ENCODE data around the gene FZD7.
A peak's percentile ranks its signal among the peaks of the same experiment; 100 is the strongest.

FZD7 gene

GRCh38 chr2:202033317-202034248 is at the start of gene FZD7:
Gene FZD7, plus strand, starts transcription at chr2:202033855. Its CDS starts 793 bp downstream, at chr2:202034648.
- peak; percentile 79 for DNase-seq

- DNase-seq: no peak
Measured at GRCh38 chr2:201984333-201984732, 49.3 kb upstream of the FZD7 start.

DNA sequence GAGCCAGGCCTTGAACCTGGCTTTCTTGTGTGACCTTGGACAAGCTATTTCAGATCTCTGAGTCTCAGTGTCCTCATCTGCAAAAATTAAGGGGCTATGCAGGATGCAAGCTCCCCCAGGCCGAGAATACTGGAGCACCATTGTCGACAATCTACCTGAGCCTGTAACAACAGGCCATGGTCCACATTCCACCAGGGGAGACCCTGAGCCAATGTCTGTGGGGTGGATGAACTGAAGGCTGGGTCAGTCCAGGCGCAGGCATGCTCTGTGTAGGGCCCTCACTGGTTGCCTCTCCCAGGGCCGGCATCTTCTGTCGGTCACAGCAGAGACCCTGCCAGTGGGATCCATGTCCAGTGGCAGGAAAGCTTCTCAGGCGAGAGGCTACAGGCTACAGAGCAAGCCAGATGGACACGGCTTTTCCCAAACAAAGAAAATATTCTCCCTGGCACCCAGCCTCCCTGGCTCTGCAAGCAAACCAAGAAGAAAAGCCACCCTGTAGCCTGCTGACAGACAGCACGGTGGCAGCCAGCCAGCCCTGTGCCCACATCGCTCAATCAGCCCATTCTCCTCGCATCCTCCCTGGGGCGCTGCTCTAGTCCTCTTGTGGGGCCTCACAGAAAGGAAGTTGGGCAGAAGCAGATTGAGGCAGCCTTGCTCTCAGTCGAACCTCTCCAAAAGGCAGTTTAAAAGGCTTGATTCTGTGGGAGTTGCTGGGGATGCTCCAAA is 48.7 kb upstream of the FZD7 start:
- no peak for DNase-seq

DNA sequence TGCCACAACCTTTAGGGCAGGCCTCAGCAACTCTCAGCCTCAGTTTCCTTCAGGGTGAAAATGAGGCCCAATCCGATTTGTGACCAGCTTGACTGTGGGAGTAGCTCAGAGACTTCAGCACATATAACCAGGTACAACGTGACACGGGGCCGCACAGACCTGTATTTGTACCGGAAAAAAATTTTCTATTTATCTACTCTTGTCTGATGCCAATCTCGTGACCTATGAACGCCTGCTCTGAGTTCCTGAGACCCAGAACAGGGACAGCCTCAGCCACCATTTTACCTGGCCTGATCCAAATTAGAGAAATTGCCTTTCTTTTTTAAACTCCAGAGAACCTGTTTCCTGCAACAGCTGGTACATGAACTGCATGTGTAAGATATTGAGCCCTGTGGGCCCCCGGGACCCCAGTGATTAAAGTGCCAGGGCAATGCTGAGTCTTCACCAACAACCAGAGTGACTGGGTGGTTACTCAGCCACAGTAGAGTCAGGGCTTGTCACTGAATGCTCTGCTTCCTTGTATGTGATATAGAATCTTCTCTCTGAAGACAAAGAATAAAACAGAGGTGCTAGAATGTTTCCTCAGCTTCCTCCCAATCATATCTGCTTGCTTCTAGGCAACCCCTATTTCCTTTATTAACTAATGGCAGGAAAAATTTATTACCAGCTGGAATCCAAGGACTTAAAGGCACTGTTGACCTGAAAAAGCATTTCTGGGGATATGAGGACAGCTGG is 47.8 kb upstream of the FZD7 start:
- DNase-seq: no peak

- no peak for DNase-seq
Measured at GRCh38 chr2:201986463-201986735, 47.3 kb upstream of the FZD7 start.

GRCh38 chr2:201987426-201987825 is 46.2 kb upstream of the FZD7 start:
- DNase-seq: no peak

- DNase-seq: no peak
Measured at GRCh38 chr2:201990069-201990468, 43.6 kb upstream of the FZD7 start.

DNA sequence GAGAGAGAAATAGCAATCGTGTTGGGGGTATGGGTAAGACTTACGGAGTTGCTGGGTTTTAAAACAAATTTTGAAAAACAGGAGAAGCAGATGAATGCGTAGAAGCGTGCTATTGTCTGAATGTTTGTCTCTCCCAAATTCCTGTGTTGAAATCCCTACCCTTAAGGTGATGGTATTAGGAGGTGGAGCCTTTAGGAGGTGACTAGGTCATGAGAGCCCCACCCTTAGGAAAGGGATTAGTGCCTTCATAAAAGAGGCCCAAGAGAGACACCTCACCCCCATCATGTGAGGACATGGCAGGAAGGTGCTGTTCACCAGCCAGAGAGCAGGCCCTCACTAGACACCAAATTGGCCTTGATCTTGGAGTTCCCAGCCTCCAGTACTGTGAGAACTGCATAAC is 40.7 kb upstream of the FZD7 start:
- DNase-seq: no peak

GRCh38 chr2:201994973-201995638 is 38.5 kb upstream of the FZD7 start:
- no peak for DNase-seq

DNA sequence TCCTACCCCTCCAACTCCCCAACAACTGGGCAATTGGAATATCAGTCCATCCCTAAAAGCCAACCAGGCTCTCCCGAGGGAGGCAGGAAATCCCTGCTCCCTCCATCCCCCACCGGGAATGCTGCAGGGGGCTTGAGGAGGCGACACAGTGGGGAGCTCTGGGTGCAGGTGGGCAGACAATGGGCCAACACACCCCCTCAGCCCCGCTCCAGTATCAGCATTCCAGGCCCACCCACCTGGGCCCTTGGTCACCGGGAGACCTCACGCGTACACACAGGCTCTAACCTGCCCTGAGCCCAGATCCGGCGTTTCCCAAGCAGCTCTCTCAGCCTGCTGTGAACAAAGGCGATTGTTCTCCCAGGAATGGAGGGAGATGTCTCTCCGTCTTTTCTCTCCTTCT is 37.6 kb upstream of the FZD7 start:
- DNase-seq: no peak

DNA sequence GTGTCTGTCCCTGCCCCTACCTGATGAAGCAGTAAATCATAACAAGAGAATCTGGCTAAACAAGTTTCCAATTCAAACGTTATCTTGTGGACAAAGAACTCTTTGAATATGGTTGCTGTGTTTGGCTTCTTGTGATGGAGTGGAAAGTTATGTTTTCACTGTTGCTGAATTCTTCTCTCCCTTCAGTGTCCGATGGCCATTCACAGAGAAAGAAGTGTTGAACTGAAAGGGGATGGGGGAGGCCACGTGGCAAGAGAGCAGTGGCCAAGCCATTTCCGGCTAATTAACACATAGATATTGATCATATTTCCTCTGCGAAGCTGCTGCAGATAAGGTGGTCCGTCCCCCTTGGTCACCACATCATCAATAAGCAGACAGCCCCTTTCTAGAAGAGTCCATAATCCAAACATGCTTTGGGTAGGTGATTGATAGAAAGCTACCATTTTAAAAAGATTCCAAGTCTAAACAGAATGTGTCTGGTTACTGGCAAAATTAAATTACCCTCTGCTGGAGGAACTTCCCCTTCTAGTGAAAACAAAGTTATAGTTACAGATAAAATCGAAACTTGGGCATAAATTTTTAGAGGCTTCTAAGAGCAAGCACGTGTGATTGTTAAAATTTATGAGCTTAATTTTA is 36.9 kb upstream of the FZD7 start:
- DNase-seq: no peak

- DNase-seq: no peak
Measured at GRCh38 chr2:201999279-201999678, 34.4 kb upstream of the FZD7 start.

DNA sequence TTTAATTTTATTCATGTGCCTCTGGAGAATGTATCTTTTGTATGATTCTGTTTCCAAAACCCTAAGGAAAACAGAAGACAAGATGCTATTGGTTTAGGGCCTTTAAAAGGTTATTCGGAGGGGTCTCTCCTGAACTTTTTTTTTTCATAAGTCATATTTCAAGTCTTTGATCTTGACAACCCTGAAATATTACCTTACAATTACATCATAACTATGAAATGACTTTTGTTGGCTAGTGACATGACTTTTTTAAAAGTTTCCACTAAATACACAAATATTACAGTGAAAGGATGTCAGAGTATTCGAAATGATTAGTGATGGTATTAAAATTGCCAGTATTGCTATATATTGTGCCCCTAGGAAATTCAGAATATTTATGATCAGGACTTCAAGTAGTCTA is 31.8 kb upstream of the FZD7 start:
- no peak for DNase-seq

DNA sequence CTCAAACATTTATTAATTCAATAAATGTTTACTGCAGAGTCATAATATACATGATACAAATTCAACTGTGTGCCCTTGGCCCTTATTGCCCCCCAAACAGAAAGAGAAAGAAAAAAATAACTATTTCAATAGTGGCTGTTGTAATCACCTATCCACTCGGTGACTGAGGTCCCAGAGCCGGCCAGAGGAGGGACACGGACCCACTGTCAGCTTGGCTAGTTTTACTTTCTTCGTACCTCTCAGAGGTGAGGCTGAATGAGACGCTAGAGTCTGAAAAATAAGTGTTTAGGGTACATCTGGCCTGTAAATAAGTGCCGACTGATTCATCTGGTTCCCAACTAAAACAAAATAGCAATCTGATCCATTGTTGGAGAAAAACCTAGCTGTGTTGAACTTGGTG is 31.3 kb upstream of the FZD7 start:
- no peak for DNase-seq

- DNase-seq: no peak
Measured at GRCh38 chr2:202005272-202005887, 28.3 kb upstream of the FZD7 start.

DNA sequence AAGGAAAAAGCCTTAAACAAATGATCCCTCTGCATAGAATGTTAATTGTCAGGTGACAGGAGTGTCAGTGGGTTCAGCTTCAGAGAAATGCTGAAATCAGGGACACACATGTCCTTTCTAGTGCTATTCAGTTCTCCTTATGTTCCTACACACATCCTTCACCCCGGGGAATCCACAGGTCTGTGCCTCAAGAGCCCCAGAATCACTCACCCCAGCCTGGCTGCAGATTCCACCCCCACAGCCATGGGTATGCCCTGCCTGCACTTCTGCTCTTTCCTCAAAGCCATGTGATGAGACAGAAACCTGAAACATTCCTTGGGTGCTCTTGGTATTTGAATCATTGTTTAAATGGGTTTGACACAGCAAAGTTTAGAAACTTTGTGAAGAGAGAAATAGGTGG is 27.4 kb upstream of the FZD7 start:
- DNase-seq: no peak

DNA sequence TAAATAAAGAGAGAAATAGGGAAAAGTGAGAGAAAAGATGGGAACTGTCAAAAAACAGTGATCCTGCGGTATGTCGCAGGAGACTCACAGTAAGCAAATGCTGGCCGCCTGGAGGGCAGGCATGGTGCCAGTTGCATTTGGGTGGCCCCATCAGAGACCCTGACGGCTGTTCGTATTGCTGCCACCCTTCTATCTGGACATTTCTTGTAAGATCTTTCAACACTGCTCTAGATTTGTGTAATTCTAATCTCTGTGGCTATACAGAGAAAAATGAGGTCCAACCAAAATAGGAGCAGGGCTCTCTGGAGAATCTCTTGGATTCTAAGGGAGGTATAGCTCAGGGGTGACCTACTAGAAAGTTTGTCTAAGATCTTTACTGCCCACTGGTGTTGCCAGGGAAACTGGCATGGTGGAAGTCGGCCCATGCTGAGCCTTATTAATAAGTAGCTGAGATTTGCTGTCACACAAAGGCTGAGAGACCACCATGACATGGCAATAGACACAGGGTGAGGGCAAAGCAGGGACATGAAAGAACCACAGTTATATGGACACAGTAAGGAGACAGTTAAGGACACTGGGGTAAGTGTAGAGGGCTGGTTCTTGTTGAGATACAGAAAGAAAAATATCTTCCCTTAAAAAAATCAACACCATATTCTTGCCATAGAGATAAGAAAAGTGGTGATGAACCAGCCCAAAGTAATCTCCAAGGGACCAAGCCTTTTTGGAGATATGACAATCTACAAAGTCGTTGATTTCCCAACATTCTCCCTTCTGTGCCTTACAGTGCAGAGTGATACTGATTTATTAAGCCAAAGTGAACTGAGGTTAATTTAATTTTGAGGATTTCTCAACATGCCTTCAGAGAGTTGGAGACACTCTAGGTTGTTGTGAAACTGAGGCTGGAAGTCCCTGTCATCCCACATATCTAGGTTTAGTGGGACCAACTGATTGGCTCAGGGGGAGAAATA is 26.4 kb upstream of the FZD7 start:
- no peak for DNase-seq

DNA sequence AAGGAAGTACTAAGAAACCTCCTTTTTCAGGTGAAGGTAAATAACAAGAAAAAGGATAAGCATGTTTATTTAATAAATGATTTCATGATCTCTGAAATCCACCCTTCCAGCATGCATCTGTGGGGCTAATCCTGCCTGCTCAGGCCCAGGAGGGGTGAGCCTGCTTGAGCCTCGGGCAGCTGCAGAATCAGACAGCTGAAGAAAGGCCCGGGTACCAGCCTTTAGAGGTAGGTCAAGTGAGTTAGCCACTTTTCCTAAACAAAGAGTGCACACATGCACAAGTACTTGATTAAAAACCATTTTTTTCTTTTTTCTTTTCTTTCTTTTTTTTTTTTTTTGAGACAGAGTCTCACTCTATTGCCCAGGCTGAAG is 25.7 kb upstream of the FZD7 start:
- DNase-seq: no peak

DNA sequence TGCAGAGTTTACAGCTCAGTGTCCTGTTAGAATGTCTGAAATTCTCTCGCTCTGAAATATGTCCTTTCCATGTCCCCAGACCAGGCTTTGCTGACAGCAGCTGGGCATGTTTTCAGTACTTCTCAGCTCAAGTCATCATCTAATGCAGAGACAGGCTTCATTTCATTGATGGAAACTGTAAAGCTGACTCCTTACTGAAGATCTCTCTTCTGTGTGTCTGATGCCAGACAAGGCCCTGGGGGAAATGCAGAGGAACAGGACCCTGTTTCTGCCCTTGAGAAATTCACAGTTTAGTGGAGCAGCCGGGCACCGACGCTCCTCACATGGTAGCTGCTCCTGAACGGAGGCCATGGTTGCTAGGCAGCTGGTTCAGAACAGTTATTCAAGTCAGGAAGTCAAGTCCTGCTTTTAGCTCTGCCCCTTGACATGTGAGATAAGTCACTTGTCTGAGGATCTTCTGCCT is 24.6 kb upstream of the FZD7 start:
- no peak for DNase-seq

- no peak for DNase-seq
Measured at GRCh38 chr2:202009581-202009980, 24.1 kb upstream of the FZD7 start.

- no peak for DNase-seq
Measured at GRCh38 chr2:202014318-202014717, 19.3 kb upstream of the FZD7 start.

Measured in T1000 (cell line).